Vagina (tissue), 2 donors: ENCODE measurements around the gene CYP27B1.

Source experiments
- POLR2A ChIP-seq, 2 donors: fragments of 450-650 bp; IDR thresholded peaks; one replicate each; pipeline ENCODE4 v1.6.1; 2017; ENCODE audit warnings: antibody characterized with exemption in 2 of 2, mild to moderate bottlenecking in 2 of 2, moderate library complexity in 2 of 2
- POLR2AphosphoS5 ChIP-seq, 2 donors: sonication (generic); formaldehyde crosslinking; IDR thresholded peaks; one replicate each; pipeline ENCODE4 v1.9.0; 2017; ENCODE audit warnings: antibody characterized with exemption in 2 of 2, mild to moderate bottlenecking in 2 of 2, low read depth in 1 of 2; ENCODE audit not compliant: insufficient read depth in 1 of 2
- TF ChIP-seq, protein P1 (sequence below), 3 experiments: fragments of 450-650 bp in 2 of 3; fragments of 200-600 bp in 1 of 3; sonication (generic) in 1 of 3; IDR thresholded peaks; one replicate each; pipeline ENCODE4 v1.5.1; 2017 to 2019; ENCODE audit warnings: antibody characterized with exemption in 3 of 3, mild to moderate bottlenecking in 2 of 3, moderate library complexity in 2 of 3

DNA sequence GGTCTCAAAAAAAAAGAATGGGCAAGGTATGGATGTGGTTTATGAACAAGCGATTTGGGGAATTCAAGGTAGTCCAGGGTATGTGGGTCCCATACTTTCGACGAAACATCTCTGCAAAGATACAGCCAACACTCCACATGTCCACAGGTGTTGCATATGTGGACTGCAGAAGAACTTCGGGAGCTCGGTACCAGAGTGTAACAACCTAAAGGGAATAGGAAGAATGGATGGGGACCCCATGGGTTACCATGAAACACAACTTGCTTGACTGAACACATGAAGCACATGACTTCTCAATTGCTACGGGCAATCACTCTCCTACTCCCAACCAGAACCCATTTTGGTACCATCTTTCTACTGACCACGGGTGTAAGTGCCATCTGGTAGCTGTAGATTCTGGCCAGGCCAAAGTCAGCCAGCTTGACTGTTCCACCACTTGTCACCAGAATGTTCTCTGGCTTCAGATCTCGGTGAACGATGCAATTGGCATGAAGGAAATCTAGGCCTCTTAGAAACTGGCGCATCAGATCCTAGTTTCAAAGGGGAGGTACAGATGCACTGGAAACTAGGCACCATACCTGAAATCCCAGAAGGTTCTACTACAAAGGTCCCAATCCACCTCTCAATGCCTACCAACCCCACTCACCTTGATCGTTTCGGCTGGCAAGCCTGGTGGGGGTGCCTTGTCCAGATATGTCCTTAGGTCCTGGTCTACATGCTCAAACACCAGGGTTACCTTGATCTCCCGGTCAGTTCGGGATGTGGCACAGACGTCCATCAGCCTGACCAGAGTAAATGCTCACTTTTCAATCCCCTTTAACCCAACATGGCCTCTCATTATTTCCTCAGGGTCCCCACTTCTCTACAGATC lies 16.1 kb downstream of the CYP27B1 start:
- TF ChIP-seq, protein P1, sequence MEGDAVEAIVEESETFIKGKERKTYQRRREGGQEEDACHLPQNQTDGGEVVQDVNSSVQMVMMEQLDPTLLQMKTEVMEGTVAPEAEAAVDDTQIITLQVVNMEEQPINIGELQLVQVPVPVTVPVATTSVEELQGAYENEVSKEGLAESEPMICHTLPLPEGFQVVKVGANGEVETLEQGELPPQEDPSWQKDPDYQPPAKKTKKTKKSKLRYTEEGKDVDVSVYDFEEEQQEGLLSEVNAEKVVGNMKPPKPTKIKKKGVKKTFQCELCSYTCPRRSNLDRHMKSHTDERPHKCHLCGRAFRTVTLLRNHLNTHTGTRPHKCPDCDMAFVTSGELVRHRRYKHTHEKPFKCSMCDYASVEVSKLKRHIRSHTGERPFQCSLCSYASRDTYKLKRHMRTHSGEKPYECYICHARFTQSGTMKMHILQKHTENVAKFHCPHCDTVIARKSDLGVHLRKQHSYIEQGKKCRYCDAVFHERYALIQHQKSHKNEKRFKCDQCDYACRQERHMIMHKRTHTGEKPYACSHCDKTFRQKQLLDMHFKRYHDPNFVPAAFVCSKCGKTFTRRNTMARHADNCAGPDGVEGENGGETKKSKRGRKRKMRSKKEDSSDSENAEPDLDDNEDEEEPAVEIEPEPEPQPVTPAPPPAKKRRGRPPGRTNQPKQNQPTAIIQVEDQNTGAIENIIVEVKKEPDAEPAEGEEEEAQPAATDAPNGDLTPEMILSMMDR (IDR thresholded peaks at IDR 0.05), result no peak
- no peak for TF ChIP-seq POLR2A (IDR thresholded peaks at IDR 0.05)
- no peak for TF ChIP-seq POLR2AphosphoS5 (IDR thresholded peaks at IDR 0.05; ENCODE audit: insufficient read depth in 1 of 2, low read depth in 1 of 2)
